A549 treated with AZD2906 at 1 μM for 4 hours (cell line): ENCODE data around the gene POLR2I. TPM values are rescaled to one million over a fixed set of nuclear protein-coding genes. Genes with fewer than 3 reads are reported as not detected.

ENCODE experiments used
- total RNA-seq: library from RNA; stranded (reverse); fragments of 200-300 nt; extraction: Qiagen RNA extraction; gene quantifications from 5 replicates; pipeline ENCODE4 v1.2.3, GENCODE V29; 2022

POLR2I gene
- 225 to 266 TPM (median 251 TPM) in 5 replicates for total RNA-seq

DNA sequence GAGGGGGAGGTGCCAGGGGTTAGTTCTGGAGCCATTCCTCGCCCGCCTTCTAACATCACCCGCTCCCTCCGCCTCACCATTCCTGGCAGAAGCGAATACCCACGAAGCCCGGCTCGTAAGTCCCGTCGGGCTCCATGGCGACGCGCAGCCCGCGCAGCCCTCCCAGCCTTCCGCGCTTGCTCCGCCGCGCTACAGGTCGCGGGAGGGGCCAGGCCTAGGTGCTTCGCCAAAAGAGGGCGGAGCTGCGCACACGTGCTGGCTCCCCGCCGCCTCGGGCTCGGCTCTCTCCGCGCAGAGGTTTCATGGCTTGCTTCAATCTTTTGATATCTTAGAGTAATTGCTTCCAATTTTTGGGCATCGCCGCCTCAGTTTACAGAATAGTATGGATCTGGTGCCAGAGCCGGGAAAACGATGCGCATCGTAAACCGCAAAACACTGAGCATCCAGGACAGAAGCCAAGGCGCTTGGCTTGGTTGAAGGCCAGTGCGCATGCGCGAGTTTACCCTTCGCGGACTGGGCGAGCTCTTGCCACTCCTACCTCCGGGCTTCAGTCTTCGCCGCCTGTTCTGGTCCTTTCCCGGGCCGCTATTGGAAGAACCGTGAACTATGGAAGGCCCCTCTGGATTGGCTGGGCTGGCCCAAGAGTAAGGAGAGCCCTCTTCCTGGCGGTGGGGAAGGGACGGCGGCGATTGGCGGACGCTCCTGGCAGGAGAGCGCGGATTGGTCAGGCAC is at the start of gene POLR2I:
TSS of gene POLR2I (minus strand) at position 155 of the 732 bp plus-strand sequence. CDS start at position 136, 19 bp downstream.

GRCh38 chr19:36152352-36153091 is 37.8 kb upstream of the POLR2I start, which contains the start of gene COX7A1:
TSS of gene COX7A1 (minus strand) at chr19:36152447. CDS start at chr19:36152407, 40 bp downstream.

GRCh38 chr19:36139473-36140303 is 25.0 kb upstream of the POLR2I start, which contains the start of gene CAPNS1:
TSS of gene CAPNS1 (plus strand) at chr19:36140066. CDS start at chr19:36141012, 946 bp downstream.

DNA sequence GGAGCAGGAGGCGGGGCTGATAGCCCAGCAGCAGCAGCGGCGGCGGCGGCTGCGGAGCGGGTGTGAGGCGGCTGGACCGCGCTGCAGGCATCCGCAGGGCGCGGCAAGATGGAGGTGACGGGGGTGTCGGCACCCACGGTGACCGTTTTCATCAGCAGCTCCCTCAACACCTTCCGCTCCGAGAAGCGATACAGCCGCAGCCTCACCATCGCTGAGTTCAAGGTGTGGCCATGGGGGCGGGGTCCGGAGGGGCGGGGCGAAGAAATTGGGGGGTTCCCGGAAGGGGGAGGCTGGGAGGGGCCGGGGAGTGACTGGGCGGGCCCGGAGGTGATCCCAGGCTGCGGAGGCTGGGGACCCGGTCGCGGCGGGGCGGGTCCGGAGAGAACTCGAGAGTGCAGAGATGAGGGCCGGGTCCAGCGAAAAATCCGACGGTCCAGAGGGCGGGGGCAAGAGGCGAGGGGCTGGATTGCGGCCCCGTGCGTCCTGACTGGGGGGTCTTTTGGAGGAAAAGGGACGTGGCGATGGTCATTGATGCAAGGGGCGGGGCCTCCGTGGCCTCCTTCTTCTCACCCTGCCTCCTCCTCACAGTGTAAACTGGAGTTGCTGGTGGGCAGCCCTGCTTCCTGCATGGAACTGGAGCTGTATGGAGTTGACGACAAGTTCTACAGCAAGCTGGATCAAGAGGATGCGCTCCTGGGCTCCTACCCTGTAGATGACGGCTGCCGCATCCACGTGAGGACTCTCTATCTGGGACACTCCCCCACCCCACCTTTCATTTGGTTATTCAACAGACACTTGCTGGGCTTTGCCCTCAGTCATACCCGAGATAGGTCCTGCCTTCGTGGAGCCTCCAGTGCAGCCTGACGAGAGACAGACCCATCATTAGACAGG is 1.0 kb upstream of the POLR2I start, which contains the start of gene TBCB:
TSS of gene TBCB (plus strand) at position 16 of the 891 bp plus-strand sequence. CDS start at position 109, 93 bp downstream.

DNA sequence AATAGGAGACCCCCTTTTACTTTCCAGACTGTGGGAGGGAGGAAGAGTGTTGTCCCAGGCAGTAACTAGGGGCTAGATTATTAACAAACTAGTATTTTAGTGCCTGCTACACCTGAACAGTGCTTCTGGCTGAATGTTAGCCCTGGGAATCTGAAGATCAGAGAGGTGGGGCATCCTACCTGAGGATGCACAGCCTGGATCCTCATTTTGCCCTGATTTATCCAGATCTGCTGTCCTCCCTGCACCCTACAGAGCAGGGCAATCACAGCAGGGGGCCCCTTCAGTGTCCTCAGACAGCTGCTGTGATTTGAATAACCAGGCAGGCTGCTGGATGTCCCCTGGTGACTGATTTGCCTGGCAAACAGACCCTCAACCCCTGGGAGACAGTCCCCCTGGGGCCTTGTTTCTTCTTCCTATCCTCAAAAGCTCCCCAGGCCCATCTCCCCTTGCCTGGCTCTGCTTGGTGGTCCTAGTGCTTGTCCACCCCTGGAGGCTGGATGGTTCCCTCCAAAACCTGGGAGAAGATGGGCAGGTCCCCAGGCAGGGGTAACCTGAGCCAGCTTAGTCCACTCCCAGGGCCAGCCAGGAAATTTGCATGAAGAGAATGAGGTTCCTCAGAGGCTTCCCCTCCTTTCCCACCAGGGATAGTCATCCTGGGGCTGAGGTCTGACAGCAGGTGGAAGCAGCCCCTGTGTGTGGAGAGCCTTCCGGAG is 4.0 kb downstream of the POLR2I start, which contains the start of gene OVOL3:
TSS of gene OVOL3 (plus strand) at position 657 of the 713 bp plus-strand sequence. CDS start 60 bp downstream, outside the sequence.

Other genes with a start within 250 kb of the POLR2I start
- gene APLP1, start 246.3 kb downstream of the POLR2I start, total RNA-seq: 70.1 to 97.9 TPM (median 93.9 TPM) in 5 replicates
- gene NFKBID, start 214.3 kb downstream of the POLR2I start, total RNA-seq: 4.9 to 7.5 TPM (median 5.7 TPM) in 5 replicates
- gene HCST, start 212.3 kb downstream of the POLR2I start, total RNA-seq: 0.29 to 0.75 TPM (median 0.53 TPM) in 4 of 5 replicates, not detected in the other
- not detected in 5 replicates for gene TYROBP, start 206.6 kb downstream of the POLR2I start, total RNA-seq
- gene LRFN3, start 178.5 kb downstream of the POLR2I start, total RNA-seq: 20.1 to 27.8 TPM (median 23.2 TPM) in 5 replicates
- gene SDHAF1, start 119.7 kb downstream of the POLR2I start, total RNA-seq: 32.3 to 50.8 TPM (median 46.9 TPM) in 5 replicates
- 0.04 to 0.50 TPM (median 0.25 TPM) in 5 replicates for gene SYNE4, start 106.1 kb downstream of the POLR2I start, total RNA-seq
- 23.0 to 25.8 TPM (median 24.4 TPM) in 5 replicates for gene ALKBH6, start 100.7 kb downstream of the POLR2I start, total RNA-seq
- 0.46 to 1.3 TPM (median 0.78 TPM) in 5 replicates for gene CLIP3, start 82.0 kb downstream of the POLR2I start, total RNA-seq
- 5.3 to 8.4 TPM (median 7.5 TPM) in 5 replicates for gene THAP8, start 60.6 kb downstream of the POLR2I start, total RNA-seq
- 21.3 to 28.1 TPM (median 25.4 TPM) in 5 replicates for gene WDR62, start 60.0 kb downstream of the POLR2I start, total RNA-seq
- gene OVOL3, start 3.7 kb downstream of the POLR2I start, total RNA-seq: 0.19 to 0.32 TPM (median 0.29 TPM) in 4 of 5 replicates, not detected in the other
- 435 to 567 TPM (median 554 TPM) in 5 replicates for gene TBCB, start 593 bp upstream of the POLR2I start, total RNA-seq
- gene CAPNS1, start 25.2 kb upstream of the POLR2I start, total RNA-seq: 1,516 to 2,255 TPM (median 2,139 TPM) in 5 replicates
- not detected in 5 replicates for gene COX7A1, start 37.6 kb upstream of the POLR2I start, total RNA-seq
- gene ZNF565, start 99.8 kb upstream of the POLR2I start, total RNA-seq: 3.7 to 4.9 TPM (median 4.1 TPM) in 5 replicates
- gene ZNF146, start 100.2 kb upstream of the POLR2I start, total RNA-seq: 104 to 170 TPM (median 114 TPM) in 5 replicates